Testis (tissue), 2 donors: Measurements from ENCODE around the gene RAPGEF5.

Source experiments
- CTCF ChIP-seq, 3 experiments: fragments of 450-650 bp in 2 of 3; fragments of 200-600 bp in 1 of 3; sonication (generic) in 1 of 3; IDR thresholded peaks; one replicate each; pipeline ENCODE4 v1.5.1; 2016 to 2019; ENCODE audit warnings: antibody characterized with exemption in 3 of 3, mild to moderate bottlenecking in 2 of 3, moderate library complexity in 1 of 3
- POLR2A ChIP-seq: fragments of 450-650 bp; IDR thresholded peaks from one replicate; pipeline ENCODE4 v1.6.1; 2017; ENCODE audit warnings: antibody characterized with exemption, mild to moderate bottlenecking, moderate library complexity

- no peak for TF ChIP-seq CTCF (IDR thresholded peaks at IDR 0.05)
- no peak for TF ChIP-seq POLR2A
These were observed 243.9 kb downstream of the RAPGEF5 start for GRCh38 chr7:22113041-22113440.
